HT1080 (cell line): Measurements from ENCODE around the gene LRRTM4. TPM values are rescaled to one million over a fixed set of nuclear protein-coding genes. Genes with fewer than 3 reads are reported as not detected.
A peak's percentile ranks its signal among the peaks of the same experiment; 100 is the strongest.
"Not testable (repeated sequence)": the region's sequence is repeated elsewhere in the genome, so short reads cannot be mapped to it uniquely, and the experiment has no call there.

Source experiments
- DNase-seq: peaks from one replicate; pipeline ENCODE4 v3.0.0-alpha.2; 2015; ENCODE audit warnings: low read depth
- total RNA-seq: library from RNA; depleted of rRNA; stranded (reverse); fragments of >200 nt; shearing (Covaris generic); gene quantifications from 2 replicates; pipeline ENCODE4 v1.2.3, GENCODE V29; 2014

LRRTM4 gene
- total RNA-seq, 1 experiment from 2014 or later = 0.03 TPM

DNA sequence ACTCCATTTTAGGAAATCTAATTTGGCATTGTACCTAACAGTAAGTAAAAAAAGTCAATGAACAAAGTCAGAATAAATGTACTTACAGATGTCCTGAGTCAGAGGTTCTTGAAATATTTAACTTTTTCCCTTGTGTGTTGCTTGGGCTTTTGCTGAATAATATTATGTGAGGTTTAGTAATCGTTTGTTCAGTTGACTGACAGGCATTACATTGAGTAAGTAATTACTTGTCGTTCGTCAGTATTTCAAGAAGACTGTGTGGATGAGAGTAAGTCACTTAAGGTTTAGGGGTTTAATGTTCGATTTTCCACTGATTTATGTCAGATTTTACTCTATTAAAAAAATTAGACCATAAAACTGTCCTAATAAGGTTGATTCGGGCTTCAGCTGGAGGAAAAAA lies 342.9 kb downstream of the LRRTM4 start:
- DNase-seq = no peak

DNA sequence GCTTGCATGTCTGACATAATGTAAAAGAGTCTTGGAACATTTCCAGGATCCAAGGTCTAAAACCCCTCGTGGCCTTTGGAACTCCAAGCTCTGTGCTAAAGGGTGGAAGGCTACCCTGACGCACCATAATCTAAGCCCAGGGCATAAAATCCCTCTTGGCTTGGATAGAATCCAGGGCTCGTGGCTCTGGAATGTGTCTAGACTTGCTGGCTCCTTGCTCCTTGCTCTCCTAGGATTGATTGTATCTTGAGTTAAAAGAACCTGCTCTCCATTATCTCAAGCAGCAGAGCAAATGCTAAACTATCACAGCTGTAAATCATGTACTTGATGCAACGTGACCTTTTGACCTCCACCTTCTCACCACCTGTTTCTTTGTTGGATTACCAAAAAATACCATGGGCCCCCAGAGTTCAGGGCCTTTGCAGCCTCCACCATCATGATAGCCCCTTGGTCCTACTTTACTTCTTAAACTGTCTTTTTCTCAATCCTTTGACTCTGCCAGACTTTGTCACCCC lies 346.9 kb downstream of the LRRTM4 start:
- DNase-seq = not testable (repeated sequence)

DNA sequence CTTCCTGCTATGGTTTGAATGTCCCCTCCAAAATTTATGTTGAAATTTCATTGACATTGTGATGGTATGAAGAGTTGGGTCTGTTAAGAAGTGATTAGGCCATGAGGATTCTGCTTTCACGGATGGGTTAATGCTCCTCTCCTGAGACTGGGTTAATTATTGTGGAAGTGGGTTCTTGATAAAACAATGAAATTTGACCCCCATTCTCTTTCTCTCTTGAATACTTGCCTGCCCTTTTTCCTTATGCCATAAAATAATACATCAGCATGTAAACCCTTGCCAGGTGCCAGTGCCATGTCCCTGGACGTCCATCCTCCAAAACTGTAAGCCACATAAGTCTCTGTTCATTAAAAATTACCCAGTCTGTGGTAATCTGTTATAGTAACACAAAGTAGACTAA lies 352.8 kb downstream of the LRRTM4 start:
- no peak for DNase-seq

DNA sequence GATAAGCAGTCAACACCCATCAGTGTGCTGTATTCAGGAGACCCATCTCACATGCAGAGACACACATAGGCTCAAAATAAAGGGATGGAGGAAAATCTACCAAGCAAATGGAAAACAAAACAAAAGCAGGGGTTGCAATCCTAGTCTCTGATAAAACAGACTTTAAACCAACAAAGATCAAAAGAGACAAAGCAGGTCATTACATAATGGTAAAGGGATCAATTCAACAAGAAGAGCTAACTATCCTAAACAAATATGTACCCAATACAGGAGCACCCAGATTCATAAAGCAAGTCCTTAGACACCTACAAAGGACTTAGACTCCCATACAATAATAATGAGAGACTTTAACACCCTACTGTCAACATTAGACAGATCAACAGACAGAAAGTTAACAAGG lies 358.2 kb downstream of the LRRTM4 start:
- not testable (repeated sequence) for DNase-seq

- peak; percentile 98 for DNase-seq
Measured at GRCh38 chr2:77161009-77161408, 361.2 kb downstream of the LRRTM4 start.

DNA sequence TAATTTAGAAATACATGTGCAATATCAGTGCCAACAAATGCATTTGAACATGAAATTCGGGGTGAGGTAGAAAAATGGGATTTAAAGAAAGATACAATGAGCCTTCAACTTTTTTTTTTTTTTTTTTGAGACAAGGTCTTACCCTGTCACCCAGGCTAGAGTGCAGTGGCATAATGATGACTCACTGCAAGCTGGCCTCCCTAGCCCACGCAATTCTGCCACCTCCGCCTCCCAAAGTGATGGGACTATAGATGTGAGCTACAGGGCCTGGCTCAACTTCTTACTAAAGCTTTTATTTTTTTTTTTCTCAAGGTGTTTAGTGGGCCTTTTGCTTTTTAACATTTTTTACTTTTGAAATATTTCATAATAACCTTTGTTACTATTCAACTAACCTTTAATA lies 365.6 kb downstream of the LRRTM4 start:
- no peak for DNase-seq

DNA sequence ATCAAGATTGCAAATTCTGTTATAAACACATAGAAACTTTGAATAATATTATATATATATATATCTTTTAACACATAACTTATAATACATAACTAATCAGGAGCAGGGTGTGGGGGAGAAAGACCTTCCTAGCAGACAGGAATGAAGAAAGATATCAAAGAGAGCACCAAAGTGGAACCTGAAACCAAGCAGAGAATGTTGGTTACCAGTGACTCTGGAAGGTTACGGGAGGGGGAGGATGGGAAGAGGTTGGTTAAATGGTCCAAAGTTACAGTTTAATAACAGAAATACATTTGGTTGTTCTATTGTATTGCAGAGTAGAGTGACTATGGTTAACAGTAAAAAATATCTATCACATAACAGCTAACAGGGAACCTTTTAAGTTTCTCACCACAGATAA lies 366.7 kb downstream of the LRRTM4 start:
- no peak for DNase-seq

DNA sequence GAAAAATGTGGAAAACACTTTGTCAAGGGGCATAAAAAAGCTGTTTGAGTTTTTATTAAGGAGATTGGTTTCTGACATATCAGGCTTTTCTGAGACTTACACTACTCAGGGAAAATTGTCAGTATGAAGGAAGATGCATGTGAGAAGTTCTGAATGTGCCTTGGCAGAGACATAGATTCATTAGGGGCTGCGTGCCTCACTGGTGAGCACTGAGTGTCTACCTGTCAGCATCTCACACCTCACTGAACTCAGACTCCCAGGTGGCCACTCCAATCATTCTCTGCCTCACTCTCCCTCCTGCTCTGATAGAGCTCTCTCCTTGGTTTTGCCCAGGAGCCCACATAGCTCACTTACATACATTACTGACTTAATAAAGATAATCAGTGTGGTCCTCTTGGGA lies 372.6 kb downstream of the LRRTM4 start:
- DNase-seq = no peak

DNA sequence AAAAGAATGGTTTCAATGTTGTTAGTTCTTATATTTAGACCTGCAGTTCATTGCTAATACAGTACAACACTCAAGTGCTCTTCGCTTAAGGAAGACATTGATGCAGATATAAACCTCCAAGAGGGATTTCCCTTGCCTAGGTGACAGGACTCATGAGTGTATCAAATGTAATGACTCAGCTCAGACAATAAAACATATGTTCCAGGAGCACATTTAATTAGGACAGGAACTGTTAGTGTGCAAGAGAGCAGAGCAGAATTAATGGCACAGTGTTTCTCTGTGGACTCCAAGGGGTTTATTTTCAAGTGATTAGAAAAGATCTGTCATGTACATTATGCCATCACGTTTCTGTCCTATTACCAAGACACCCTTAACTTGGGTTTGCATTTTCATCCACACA lies 375.0 kb downstream of the LRRTM4 start:
- peak; percentile 3 for DNase-seq

DNA sequence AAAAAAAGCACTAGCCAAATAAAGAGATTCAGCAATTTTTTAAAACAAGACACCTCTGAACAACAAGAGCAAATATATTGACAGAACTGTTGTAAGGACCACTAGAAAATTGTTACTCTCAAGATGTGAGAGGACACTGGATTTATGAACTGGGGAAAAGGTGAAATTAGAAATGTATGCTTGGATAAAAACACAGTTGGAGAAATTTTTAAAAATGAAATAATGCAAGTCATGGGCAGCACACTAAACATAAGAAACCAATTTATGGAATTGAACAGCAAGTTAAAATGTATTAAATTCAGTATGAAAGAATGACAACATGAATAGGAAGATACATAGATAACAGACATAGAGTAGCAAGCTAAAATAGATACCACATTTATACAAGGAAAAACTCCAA lies 377.4 kb downstream of the LRRTM4 start:
- DNase-seq = no peak

DNA sequence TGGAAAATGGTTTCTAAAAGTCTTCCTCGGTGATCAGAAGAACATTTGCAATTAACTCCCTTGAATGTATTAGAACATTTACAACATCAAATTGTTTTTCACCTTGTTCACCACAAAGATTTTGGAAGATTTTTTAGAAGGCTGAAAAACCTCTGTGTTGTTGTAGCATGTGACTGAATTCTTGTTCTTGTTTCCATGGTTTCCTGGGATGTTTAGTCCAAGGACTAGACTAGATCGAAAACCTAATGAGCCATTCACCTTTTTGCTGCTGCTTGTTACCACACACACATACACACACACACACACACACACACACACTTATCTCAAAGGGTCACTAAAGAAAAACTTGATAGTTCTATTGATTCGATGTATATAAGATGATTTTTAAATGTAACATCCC lies 380.0 kb downstream of the LRRTM4 start:
- no peak for DNase-seq

DNA sequence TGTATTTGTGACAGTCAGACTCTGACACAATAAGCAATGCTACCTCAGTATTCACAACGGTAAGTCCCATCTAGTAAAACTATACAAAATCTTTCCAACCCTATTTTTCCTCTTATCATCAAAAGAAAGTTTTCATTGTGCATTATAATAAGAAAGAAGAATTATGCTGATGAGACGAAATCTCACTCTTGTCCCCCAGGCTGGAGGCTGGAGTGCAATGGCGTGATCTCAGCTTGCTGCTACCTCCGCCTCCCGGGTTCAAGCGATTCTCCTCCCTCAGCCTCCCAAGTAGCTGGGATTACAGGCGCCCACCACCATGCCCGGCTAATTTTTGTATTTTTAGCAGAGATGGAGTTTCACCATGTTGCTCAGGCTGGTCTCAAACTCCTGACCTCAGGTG lies 393.7 kb downstream of the LRRTM4 start:
- not testable (repeated sequence) for DNase-seq

GRCh38 chr2:77127345-77127744 lies 394.8 kb downstream of the LRRTM4 start:
- DNase-seq = no peak

DNA sequence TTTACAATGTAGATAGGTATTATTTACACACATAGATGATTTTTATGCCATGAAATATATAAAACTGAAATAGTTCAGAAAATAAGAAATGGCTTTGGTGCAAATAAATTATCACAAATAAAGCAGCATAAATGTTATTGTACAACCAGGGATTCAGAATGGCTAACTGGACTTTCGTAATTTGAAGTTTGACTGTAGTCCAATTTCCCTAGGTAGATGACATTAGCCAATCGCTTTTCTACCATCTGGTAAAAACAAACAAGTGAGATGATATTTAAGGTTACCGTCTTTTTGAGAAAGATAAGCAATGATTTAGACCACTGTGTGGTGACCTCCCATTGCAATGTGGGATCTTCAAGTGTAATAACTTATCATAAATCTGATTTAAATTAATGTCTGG lies 400.7 kb downstream of the LRRTM4 start:
- no peak for DNase-seq

DNA sequence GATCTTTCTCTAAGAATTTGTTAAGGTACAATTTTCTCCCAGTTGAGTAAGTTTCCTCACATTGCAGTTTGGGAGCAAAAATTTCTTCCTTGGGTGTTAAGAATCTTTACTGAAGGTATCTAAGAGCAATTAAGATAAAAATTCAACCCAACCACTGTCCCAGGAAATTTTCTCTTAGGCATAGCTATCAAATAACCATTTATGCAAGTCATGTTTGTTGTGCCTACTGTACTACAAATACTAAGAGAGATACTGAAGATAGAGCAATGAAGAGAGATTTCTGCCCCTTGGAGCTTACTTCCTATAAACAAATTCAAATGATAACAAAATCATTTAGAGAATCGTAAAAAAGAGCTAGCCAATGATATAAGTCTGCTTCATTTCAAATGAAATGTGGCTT lies 402.8 kb downstream of the LRRTM4 start:
- DNase-seq = no peak

DNA sequence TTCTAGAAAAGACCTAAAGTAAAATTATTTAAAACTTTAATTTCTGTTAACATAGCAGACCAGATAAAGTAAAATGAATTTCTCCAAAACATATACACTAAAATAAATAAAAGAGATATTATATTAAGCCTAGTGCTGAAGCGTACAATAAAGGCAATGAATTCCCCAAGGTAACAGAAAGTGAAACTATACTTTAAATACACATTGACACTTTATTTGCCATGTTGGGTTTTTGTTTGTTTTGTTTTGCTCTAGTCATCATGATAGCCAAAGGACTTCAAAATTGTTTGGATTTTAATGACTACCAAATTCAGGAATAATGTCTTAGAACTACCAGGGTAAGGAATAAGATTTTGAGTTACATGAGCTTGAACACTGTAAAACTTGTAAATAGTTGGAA lies 413.3 kb downstream of the LRRTM4 start:
- no peak for DNase-seq

- DNase-seq = no peak
Measured at GRCh38 chr2:77105008-77105407, 417.2 kb downstream of the LRRTM4 start.

- peak; percentile 25 for DNase-seq
Measured at GRCh38 chr2:77104554-77104953, 417.6 kb downstream of the LRRTM4 start.

DNA sequence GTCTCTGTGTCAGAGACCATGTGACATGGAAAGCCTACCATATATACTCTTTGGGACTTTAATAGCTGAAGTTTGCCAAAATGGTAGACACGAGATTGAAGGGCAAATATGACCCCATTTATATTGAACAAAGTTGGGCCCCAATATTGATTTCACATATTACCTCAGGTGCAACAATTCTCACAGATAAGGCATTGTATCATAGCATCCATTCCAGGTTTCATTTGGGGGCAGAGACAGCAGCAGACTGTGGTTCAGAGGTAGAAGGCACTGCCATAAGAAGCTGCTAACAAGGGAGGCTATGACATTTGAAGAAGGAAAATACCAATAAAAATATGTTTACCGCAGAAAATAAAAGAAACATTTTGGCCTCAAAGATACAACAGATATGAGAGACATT lies 419.2 kb downstream of the LRRTM4 start:
- no peak for DNase-seq

DNA sequence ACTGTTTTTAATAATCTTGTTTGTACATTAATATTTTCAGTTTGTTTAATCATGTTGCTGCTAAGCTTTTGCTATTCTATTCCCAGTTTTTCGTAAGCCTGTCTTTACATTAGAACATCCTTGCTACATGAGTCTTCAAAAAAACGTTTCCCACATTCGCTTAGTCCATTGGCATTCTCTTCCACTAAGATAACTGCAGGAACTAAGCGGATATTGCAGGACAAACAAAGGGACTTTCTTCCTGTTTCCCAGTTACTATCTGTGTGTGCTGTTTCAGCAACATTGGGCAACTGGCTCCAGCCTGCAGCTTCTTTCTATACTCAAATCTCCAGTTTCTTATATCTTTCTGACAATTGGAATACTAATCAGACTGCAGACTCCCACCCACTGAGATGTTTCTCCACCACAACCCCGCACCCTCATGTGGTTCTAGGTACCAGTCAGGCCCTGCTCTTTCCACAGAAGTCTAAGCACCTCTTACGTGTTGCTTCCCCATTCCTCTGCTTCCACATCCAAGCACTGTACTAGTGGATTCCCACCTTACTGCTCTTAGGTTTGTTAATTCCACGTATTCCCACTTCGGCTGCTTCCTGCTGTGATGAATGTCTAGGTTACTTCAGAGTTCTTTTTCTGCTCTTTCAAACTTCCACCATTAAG lies 420.3 kb downstream of the LRRTM4 start:
- no peak for DNase-seq

DNA sequence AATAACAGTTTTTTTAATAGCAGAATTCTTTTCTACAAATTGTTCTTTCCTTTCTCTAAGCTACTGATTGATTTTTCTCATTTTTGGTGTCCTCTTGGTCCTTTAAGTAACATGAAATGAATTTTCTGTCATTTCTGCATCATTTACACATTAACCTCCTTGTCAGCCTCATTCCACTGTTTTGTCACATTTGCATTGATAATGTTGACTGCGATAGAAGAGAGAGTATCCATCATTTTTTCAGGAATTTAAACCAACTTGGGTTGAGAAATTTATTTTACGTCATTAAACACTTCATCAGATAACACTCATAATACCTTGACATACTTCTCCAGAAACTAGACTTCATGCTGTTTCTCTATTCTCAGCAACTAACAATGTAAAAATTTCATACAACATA lies 422.2 kb downstream of the LRRTM4 start:
- no peak for DNase-seq

DNA sequence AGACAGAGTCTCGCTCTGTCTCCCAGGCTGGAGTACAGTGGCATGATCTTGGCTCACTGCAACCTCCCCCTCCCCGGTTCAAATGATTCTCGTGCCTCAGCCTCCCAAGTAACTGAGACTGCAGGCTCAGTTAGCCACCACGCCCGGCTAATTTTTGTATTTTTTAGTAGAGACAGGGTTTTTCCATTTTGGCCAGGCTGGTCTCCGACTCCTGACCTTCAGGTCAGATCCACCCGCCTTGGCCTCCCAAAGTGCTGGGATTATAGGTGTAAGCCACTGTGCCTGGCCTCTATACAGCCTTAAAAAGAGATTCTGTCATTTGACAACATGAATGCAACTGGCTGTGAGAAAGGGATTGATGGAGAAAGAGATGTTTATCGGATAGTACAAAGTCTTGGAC lies 426.7 kb downstream of the LRRTM4 start:
- not testable (repeated sequence) for DNase-seq

DNA sequence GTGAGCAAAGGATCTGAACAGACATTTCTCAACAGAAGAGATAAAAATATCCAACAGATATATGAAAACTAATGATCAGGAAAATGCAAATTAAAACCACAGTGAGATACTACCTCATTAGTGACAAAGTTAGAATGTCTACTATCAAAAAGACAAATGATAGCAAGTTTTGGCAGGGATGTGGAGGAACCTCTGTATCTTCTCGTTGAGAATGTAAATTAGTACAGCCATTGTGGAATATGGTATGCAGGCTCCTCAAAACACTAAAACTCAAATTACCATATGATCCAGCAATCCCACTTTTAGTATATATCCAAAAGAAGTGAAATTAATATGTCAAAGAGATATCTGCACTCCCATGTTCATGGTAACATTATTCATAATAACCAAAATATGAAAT lies 427.1 kb downstream of the LRRTM4 start:
- DNase-seq = no peak

GRCh38 chr2:77088424-77088823 lies 433.8 kb downstream of the LRRTM4 start:
- DNase-seq = not testable (repeated sequence)
